Ishikawa (cell line): ENCODE results near the gene NXPE1.

Source experiments
- CEBPB ChIP-seq: IDR thresholded peaks from 2 replicates; pipeline ENCODE4 v1.6.1; 2012
- CREB1 ChIP-seq: IDR thresholded peaks from 2 replicates; pipeline ENCODE4 v1.6.1; 2012; ENCODE audit warnings: low read depth
- EGR1 ChIP-seq: IDR thresholded peaks from 2 replicates; pipeline ENCODE4 v1.6.1; 2012
- EP300 ChIP-seq: IDR thresholded peaks from 2 replicates; pipeline ENCODE4 v1.6.1; 2012; ENCODE audit warnings: borderline replicate concordance
- FOXM1 ChIP-seq: IDR thresholded peaks from 2 replicates; pipeline ENCODE4 v1.6.1; 2012; ENCODE audit warnings: low read depth, borderline replicate concordance
- MAX ChIP-seq: IDR thresholded peaks from 2 replicates; pipeline ENCODE4 v1.6.1; 2012
- NFIC ChIP-seq: IDR thresholded peaks from 2 replicates; pipeline ENCODE4 v1.6.1; 2012
- RAD21 ChIP-seq: IDR thresholded peaks from 2 replicates; pipeline ENCODE4 v1.6.1; 2012; ENCODE audit warnings: low read depth
- REST ChIP-seq: IDR thresholded peaks from 2 replicates; pipeline ENCODE4 v1.6.1; 2012; ENCODE audit warnings: low read depth, mild to moderate bottlenecking
- TAF1 ChIP-seq: IDR thresholded peaks from 2 replicates; pipeline ENCODE4 v1.6.1; 2012; ENCODE audit warnings: low read depth, mild to moderate bottlenecking
- USF1 ChIP-seq: IDR thresholded peaks from 2 replicates; pipeline ENCODE4 v1.6.1; 2012
- YY1 ChIP-seq: IDR thresholded peaks from 2 replicates; pipeline ENCODE4 v1.6.1; 2012; ENCODE audit warnings: low read depth

- TF ChIP-seq TAF1 (no peak), EP300 (no peak), MAX (no peak), FOXM1 (no peak), NFIC (no peak), CEBPB (no peak), EGR1 (no peak), YY1 (no peak), REST (no peak), USF1 (no peak), RAD21 (no peak), CREB1 (no peak)
These were observed 81.7 kb downstream of the NXPE1 start for GRCh38 chr11:114478001-114478410.
